Astrocyte (in vitro differentiated cells and primary cell): ENCODE measurements around the gene ZMYND8. TPM values are rescaled to one million over a fixed set of nuclear protein-coding genes. Genes with fewer than 3 reads are reported as not detected.

Experiments
- DNase-seq: peaks from one replicate; pipeline ENCODE4 v3.0.0-alpha.2; 2010; ENCODE audit warnings: low read depth
- FAIRE-seq: peaks from 2 replicates; lab custom pipeline; 2011; peaks lifted over from hg19 to GRCh38; lab: Jason Lieb, UNC
- H2AFZ ChIP-seq: 2 replicates; pipeline ENCODE4 v1.6.0; 2012; ENCODE audit warnings: low read depth, low read length, inconsistent platforms
- H3K27ac ChIP-seq: 2 replicates; pipeline ENCODE4 v1.5.1; 2011; ENCODE audit warnings: low read depth, low read length, inconsistent platforms
- H3K27me3 ChIP-seq: 2 replicates; pipeline ENCODE4 v1.6.0; 2011; ENCODE audit warnings: low read length, inconsistent platforms; ENCODE audit not compliant: insufficient read depth
- H3K36me3 ChIP-seq: 2 replicates; pipeline ENCODE4 v1.5.1; 2011; ENCODE audit warnings: low read length, inconsistent platforms; ENCODE audit not compliant: insufficient read depth
- H3K4me1 ChIP-seq: 2 replicates; pipeline ENCODE4 v1.5.1; 2011; ENCODE audit warnings: low read length, inconsistent platforms; ENCODE audit not compliant: insufficient read depth
- H3K4me2 ChIP-seq: 2 replicates; pipeline ENCODE4 v1.6.0; 2012; ENCODE audit warnings: low read length, inconsistent platforms
- H3K4me3 ChIP-seq: 2 replicates; pipeline ENCODE4 v1.5.1; 2011; ENCODE audit warnings: low read depth, mild to moderate bottlenecking, low read length, inconsistent platforms; ENCODE audit not compliant: insufficient read depth
- H3K79me2 ChIP-seq: 2 replicates; pipeline ENCODE4 v1.6.0; 2012; ENCODE audit warnings: mild to moderate bottlenecking, low read length, inconsistent platforms; ENCODE audit not compliant: insufficient read depth
- H3K9ac ChIP-seq: 2 replicates; pipeline ENCODE4 v1.6.0; 2012; ENCODE audit warnings: mild to moderate bottlenecking, low read length, inconsistent platforms
- H3K9me3 ChIP-seq: 2 replicates; pipeline ENCODE4 v1.5.1; 2012; ENCODE audit warnings: low read depth, mild to moderate bottlenecking, low read length, inconsistent platforms; ENCODE audit not compliant: insufficient read depth
- H4K20me1 ChIP-seq: 2 replicates; pipeline ENCODE4 v1.6.0; 2012; ENCODE audit warnings: low read length, inconsistent platforms; ENCODE audit not compliant: insufficient read depth
- H3K27ac Mint-ChIP-seq: one replicate; pipeline ENCODE4 v1.8.0; 2021; ENCODE audit warnings: mild to moderate bottlenecking, mixed read lengths; ENCODE audit not compliant: unreplicated experiment
- H3K27me3 Mint-ChIP-seq: one replicate; pipeline ENCODE4 v1.8.0; 2021; ENCODE audit warnings: low read depth, mixed read lengths; ENCODE audit not compliant: unreplicated experiment
- H3K36me3 Mint-ChIP-seq: one replicate; pipeline ENCODE4 v1.8.0; 2021; ENCODE audit warnings: low read depth, mixed read lengths; ENCODE audit not compliant: unreplicated experiment
- H3K4me1 Mint-ChIP-seq: one replicate; pipeline ENCODE4 v1.8.0; 2021; ENCODE audit warnings: low read depth, mixed read lengths; ENCODE audit not compliant: unreplicated experiment
- H3K4me3 Mint-ChIP-seq: one replicate; pipeline ENCODE4 v1.8.0; 2021; ENCODE audit warnings: mild to moderate bottlenecking, moderate library complexity, mixed read lengths; ENCODE audit not compliant: unreplicated experiment
- H3K9me3 Mint-ChIP-seq: one replicate; pipeline ENCODE4 v1.8.0; 2021; ENCODE audit warnings: mild to moderate bottlenecking, mixed read lengths; ENCODE audit not compliant: unreplicated experiment
- CTCF ChIP-seq: IDR thresholded peaks from 2 replicates; pipeline ENCODE4 v1.5.1; 2011; ENCODE audit warnings: low read depth, mild to moderate bottlenecking, inconsistent platforms, low read length, moderate library complexity; ENCODE audit not compliant: insufficient read depth
- EZH2 ChIP-seq: IDR thresholded peaks from 2 replicates; pipeline ENCODE4 v1.6.1; 2012; ENCODE audit warnings: mild to moderate bottlenecking, low read length, inconsistent platforms; ENCODE audit not compliant: insufficient read depth
- total RNA-seq: library from RNA; stranded (reverse); gene quantifications from 2 replicates; pipeline ENCODE4 v1.2.1, GENCODE V29; 2021

Gene ZMYND8
- total RNA-seq, 1 donor from 2014 or later: 45.8 TPM

- Mint-ChIP-seq H3K27me3 (no peaks in the 10 kb centered on the region), H3K27ac (peak overlapping the region; percentile 81), H3K4me3 (no peak overlapping the region), H3K4me1 (peaks cover 29% of the 10 kb centered on the region), H3K36me3 (peaks cover 26% of the 10 kb centered on the region), H3K9me3 (no peaks in the 10 kb centered on the region)
- H3K4me2 ChIP-seq: peak overlapping the region; percentile 64
- FAIRE-seq (no peak), DNase-seq (peak; percentile 70)
- H3K36me3 ChIP-seq: peaks cover 18% of the 10 kb centered on the region
- peak overlapping the region; percentile 70 for H3K27ac ChIP-seq
- peaks cover 27% of the 10 kb centered on the region for H3K4me1 ChIP-seq
- H3K79me2 ChIP-seq: peaks cover 22% of the 10 kb centered on the region
- peak overlapping the region; percentile 68 for H3K9ac ChIP-seq
- TF ChIP-seq CTCF (no peak), EZH2 (no peak)
- no peaks in the 10 kb centered on the region for H3K9me3 ChIP-seq
- H2AFZ ChIP-seq: no peak overlapping the region
- H3K27me3 ChIP-seq: no peaks in the 10 kb centered on the region
- no peak overlapping the region for H3K4me3 ChIP-seq
- H4K20me1 ChIP-seq: no peaks in the 10 kb centered on the region
Observed at GRCh38 chr20:47256668-47257236, 99.7 kb downstream of the ZMYND8 start.

GRCh38 chr20:47253872-47254271 lies 102.6 kb downstream of the ZMYND8 start:
- Mint-ChIP-seq H3K36me3 (peaks cover 16% of the 10 kb centered on the region), H3K27me3 (no peaks in the 10 kb centered on the region), H3K27ac (no peak overlapping the region), H3K4me3 (no peak overlapping the region), H3K4me1 (peaks cover 22% of the 10 kb centered on the region), H3K9me3 (no peaks in the 10 kb centered on the region)
- TF ChIP-seq EZH2 (no peak), CTCF (no peak)
- Histone ChIP-seq H3K4me1 (peaks cover 19% of the 10 kb centered on the region), H3K79me2 (peaks cover 13% of the 10 kb centered on the region), H2AFZ (no peak overlapping the region), H3K4me2 (no peak overlapping the region), H3K9me3 (no peaks in the 10 kb centered on the region), H3K27me3 (no peaks in the 10 kb centered on the region), H3K27ac (no peak overlapping the region), H4K20me1 (no peaks in the 10 kb centered on the region), H3K9ac (no peak overlapping the region), H3K36me3 (peaks cover 21% of the 10 kb centered on the region), H3K4me3 (no peak overlapping the region)
- DNase-seq (no peak), FAIRE-seq (no peak)

GRCh38 chr20:47252879-47253307 lies 103.6 kb downstream of the ZMYND8 start:
- H3K4me2 ChIP-seq: no peak overlapping the region
- peaks cover 9% of the 10 kb centered on the region for H3K4me1 ChIP-seq
- Mint-ChIP-seq H3K4me3 (no peak overlapping the region), H3K36me3 (peaks cover 18% of the 10 kb centered on the region), H3K27ac (no peak overlapping the region), H3K9me3 (no peaks in the 10 kb centered on the region), H3K27me3 (no peaks in the 10 kb centered on the region), H3K4me1 (peaks cover 12% of the 10 kb centered on the region)
- no peaks in the 10 kb centered on the region for H3K9me3 ChIP-seq
- FAIRE-seq: no peak
- H3K4me3 ChIP-seq: no peak overlapping the region
- H3K27me3 ChIP-seq: no peaks in the 10 kb centered on the region
- no peak overlapping the region for H2AFZ ChIP-seq
- no peak overlapping the region for H3K27ac ChIP-seq
- TF ChIP-seq CTCF (no peak), EZH2 (no peak)
- no peak overlapping the region for H3K9ac ChIP-seq
- peaks cover 17% of the 10 kb centered on the region for H3K79me2 ChIP-seq
- H3K36me3 ChIP-seq: peaks cover 28% of the 10 kb centered on the region
- DNase-seq: no peak
- H4K20me1 ChIP-seq: no peaks in the 10 kb centered on the region
